Upper lobe of left lung (tissue), 6 donors: ENCODE measurements around the gene TTPAL. TPM values are rescaled to one million over a fixed set of nuclear protein-coding genes. Genes with fewer than 3 reads are reported as not detected.

Experiments
- ATAC-seq, 2 donors: fragments of 200-7000 bp; cut with Tn5 transposase; one replicate each; pipeline ENCODE4 v1.9.1; 2022; ENCODE audit warnings: mild to moderate bottlenecking in 2 of 2, moderate library complexity in 2 of 2; ENCODE audit not compliant: low FRiP score in 2 of 2
- DNase-seq, 2 donors: peaks; one replicate each; pipeline ENCODE4 v3.0.0-alpha.2; 2019 to 2020
- H3K27ac ChIP-seq, 4 donors: fragments of 200-600 bp; sonication (generic); one replicate each; pipeline ENCODE4 v1.5.1; 2016 to 2019
- H3K27me3 ChIP-seq, 4 donors: fragments of 200-600 bp; sonication (generic); one replicate each; pipeline ENCODE4 v1.5.1; 2017 to 2019
- H3K36me3 ChIP-seq, 4 donors: fragments of 200-600 bp; sonication (generic); one replicate each; pipeline ENCODE4 v1.5.1; 2016 to 2019
- H3K4me1 ChIP-seq, 4 donors: fragments of 200-600 bp; sonication (generic); one replicate each; pipeline ENCODE4 v1.5.1; 2018 to 2019
- H3K4me3 ChIP-seq, 4 donors: fragments of 200-600 bp; sonication (generic); one replicate each; pipeline ENCODE4 v1.5.1; 2017 to 2019; ENCODE audit warnings: mild to moderate bottlenecking in 2 of 4, moderate library complexity in 1 of 4
- H3K9me3 ChIP-seq, 4 donors: fragments of 200-600 bp; sonication (generic); one replicate each; pipeline ENCODE4 v1.5.1; 2018 to 2019
- CTCF ChIP-seq, 6 experiments: fragments of 450-650 bp in 4 of 6; fragments of 200-600 bp in 2 of 6; sonication (generic) in 2 of 6; IDR thresholded peaks; one replicate each; pipeline ENCODE4 v1.5.1; 2016 to 2019; ENCODE audit warnings: antibody characterized with exemption in 6 of 6
- EP300 ChIP-seq, 4 donors: sonication (generic); formaldehyde crosslinking; IDR thresholded peaks; one replicate each; pipeline ENCODE4 v1.5.1; 2017; ENCODE audit warnings: antibody characterized with exemption in 4 of 4, control low read depth in 2 of 4
- POLR2A ChIP-seq, 4 donors: fragments of 450-650 bp; IDR thresholded peaks; one replicate each; pipeline ENCODE4 v1.5.1; 2016 to 2017; ENCODE audit warnings: antibody characterized with exemption in 4 of 4, mild to moderate bottlenecking in 2 of 4
- POLR2AphosphoS5 ChIP-seq, 2 donors: sonication (generic); formaldehyde crosslinking; IDR thresholded peaks; one replicate each; pipeline ENCODE4 v1.5.1; 2017; ENCODE audit warnings: antibody characterized with exemption in 2 of 2
- WGBS, 2 donors: methylation state at CpG; one replicate each; pipeline ENCODE4 v1.1.5; 2017 to 2018; 5-methylcytosine and 5-hydroxymethylcytosine counted together
- total RNA-seq, 6 donors: library from RNA; depleted of rRNA in 4 of 6; stranded (reverse); fragments of >200 nt in 4 of 6; gene quantifications; one replicate each; pipeline versions ENCODE4 v1.1.0 to v1.2.1, GENCODE V29; 2016 to 2021
- donor health status: DM: no; HTN: no; CAD: no; lungs with moderate emphysema.
- donor health status: DM: no; HTN: yes; CAD: no; lungs with severe emphysema.

The TTPAL gene
- total RNA-seq, 6 donors from 2014 or later: 9.4 to 12.2 (median 10.2) TPM

GRCh38 chr20:44536175-44536574 lies 60.5 kb downstream of the TTPAL start:
- H3K4me3 ChIP-seq: no peak overlapping the region
- no peaks in the 10 kb centered on the region for H3K36me3 ChIP-seq
- H3K27ac ChIP-seq: peak overlapping the region in 3 of 4 donors; percentile 2 to 46 (median 4)
- TF ChIP-seq POLR2AphosphoS5 (IDR thresholded peaks at IDR 0.05): no peak
- no peak for TF ChIP-seq CTCF (IDR thresholded peaks at IDR 0.05)
- no peak for TF ChIP-seq POLR2A (IDR thresholded peaks at IDR 0.05)
- TF ChIP-seq EP300 (IDR thresholded peaks at IDR 0.05): no peak
- H3K9me3 ChIP-seq: no peaks in the 10 kb centered on the region
- peaks cover 12 to 25% (median 17%) of the 10 kb centered on the region in 4 donors for H3K4me1 ChIP-seq
- DNase-seq (no peak), ATAC-seq (no peak)
- WGBS, 2 donors: 69 to 78% methylated on average over 3 of the region's 3 CpGs
- no peaks in the 10 kb centered on the region for H3K27me3 ChIP-seq

GRCh38 chr20:44537993-44538392 lies 62.3 kb downstream of the TTPAL start:
- Histone ChIP-seq H3K4me3 (no peak overlapping the region), H3K4me1 (peaks cover 10 to 23% (median 22%) of the 10 kb centered on the region in 4 donors), H3K27me3 (no peaks in the 10 kb centered on the region), H3K36me3 (no peaks in the 10 kb centered on the region), H3K27ac (no peak overlapping the region), H3K9me3 (no peaks in the 10 kb centered on the region)
- no peak for DNase-seq
- no peak for TF ChIP-seq POLR2AphosphoS5 (IDR thresholded peaks at IDR 0.05)
- TF ChIP-seq CTCF (IDR thresholded peaks at IDR 0.05): no peak
- no peak for TF ChIP-seq EP300 (IDR thresholded peaks at IDR 0.05)
- TF ChIP-seq POLR2A (IDR thresholded peaks at IDR 0.05): no peak
- WGBS, 2 donors: 76 to 91% methylated on average over 1 of the region's 1 CpG
- no peak for ATAC-seq

- Histone ChIP-seq H3K27me3 (no peaks in the 10 kb centered on the region), H3K4me3 (no peak overlapping the region), H3K4me1 (peaks cover 14 to 28% (median 25%) of the 10 kb centered on the region in 4 donors), H3K9me3 (no peaks in the 10 kb centered on the region), H3K36me3 (no peaks in the 10 kb centered on the region), H3K27ac (peak overlapping the region in 1 of 4 donors; percentile 28)
- DNase-seq: no peak
- TF ChIP-seq CTCF (IDR thresholded peaks at IDR 0.05) (no peak), POLR2AphosphoS5 (IDR thresholded peaks at IDR 0.05) (no peak), POLR2A (IDR thresholded peaks at IDR 0.05) (no peak), EP300 (IDR thresholded peaks at IDR 0.05) (no peak)
- WGBS, 2 donors: 66 to 67% methylated on average over 6 of the region's 6 CpGs
- peak in 1 of 2 donors; percentile 41 for ATAC-seq
Measured at GRCh38 chr20:44540834-44541233, 65.2 kb downstream of the TTPAL start.

GRCh38 chr20:44541992-44542391 lies 66.3 kb downstream of the TTPAL start:
- TF ChIP-seq EP300 (IDR thresholded peaks at IDR 0.05) (no peak), POLR2AphosphoS5 (IDR thresholded peaks at IDR 0.05) (no peak), CTCF (IDR thresholded peaks at IDR 0.05) (no peak), POLR2A (IDR thresholded peaks at IDR 0.05) (no peak)
- Histone ChIP-seq H3K4me1 (peaks cover 14 to 25% (median 24%) of the 10 kb centered on the region in 4 donors), H3K27me3 (no peaks in the 10 kb centered on the region), H3K27ac (no peak overlapping the region), H3K36me3 (no peaks in the 10 kb centered on the region), H3K9me3 (no peaks in the 10 kb centered on the region), H3K4me3 (no peak overlapping the region)
- WGBS, 2 donors: 57 to 58% methylated on average over 4 of the region's 4 CpGs
- ATAC-seq (no peak), DNase-seq (no peak)

- ATAC-seq (no peak), DNase-seq (no peak)
- no peaks in the 10 kb centered on the region for H3K36me3 ChIP-seq
- H3K9me3 ChIP-seq: no peaks in the 10 kb centered on the region
- no peak overlapping the region for H3K4me3 ChIP-seq
- peaks cover 14 to 29% (median 26%) of the 10 kb centered on the region in 4 donors for H3K4me1 ChIP-seq
- H3K27ac ChIP-seq: no peak overlapping the region
- no peak for TF ChIP-seq POLR2A (IDR thresholded peaks at IDR 0.05)
- TF ChIP-seq POLR2AphosphoS5 (IDR thresholded peaks at IDR 0.05): no peak
- no peak for TF ChIP-seq EP300 (IDR thresholded peaks at IDR 0.05)
- TF ChIP-seq CTCF (IDR thresholded peaks at IDR 0.05): no peak
- WGBS, 2 donors: 29 to 38% methylated on average over 1 of the region's 1 CpG
- no peaks in the 10 kb centered on the region for H3K27me3 ChIP-seq
Measured at GRCh38 chr20:44542890-44543289, 67.2 kb downstream of the TTPAL start.
